Colonic mucosa (tissue), 4 donors: ENCODE results near the gene MMP24OS. TPM values are rescaled to one million over a fixed set of nuclear protein-coding genes. Genes with fewer than 3 reads are reported as not detected.

Experiments
- DNase-seq: peaks from one replicate; pipeline ENCODE4 v3.0.0-alpha.2; 2020
- H3K27ac ChIP-seq: fragments of 200-600 bp; one replicate; pipeline ENCODE4 v1.8.0; 2021
- H3K27me3 ChIP-seq: fragments of 200-600 bp; one replicate; pipeline ENCODE4 v1.8.0; 2021
- H3K36me3 ChIP-seq: fragments of 200-600 bp; one replicate; pipeline ENCODE4 v1.8.0; 2021
- H3K4me1 ChIP-seq: fragments of 200-600 bp; one replicate; pipeline ENCODE4 v1.8.0; 2021; ENCODE audit warnings: mild to moderate bottlenecking
- H3K4me3 ChIP-seq: fragments of 200-600 bp; one replicate; pipeline ENCODE4 v1.8.0; 2021
- H3K9ac ChIP-seq, 2 donors: one replicate each; pipeline ENCODE4 v1.7.0; 2013; ENCODE audit warnings: control low read depth in 2 of 2, low read depth in 2 of 2, low read length in 2 of 2
- H3K9me3 ChIP-seq: fragments of 200-600 bp; one replicate; pipeline ENCODE4 v1.8.0; 2021
- CTCF ChIP-seq: fragments of 200-600 bp; IDR thresholded peaks from one replicate; pipeline ENCODE4 v1.8.0; 2022; ENCODE audit warnings: antibody characterized with exemption, mild to moderate bottlenecking
- intact Hi-C: fragments of 100-400 bp; cut with DNase I; formaldehyde crosslinking; loops from one replicate; pipeline ENCODE4 v1.14.1; 2022
- total RNA-seq, 2 donors: library from RNA; stranded (reverse); fragmentation: NEBNext Ultra II Directional in 1 of 2; extraction: Animal tissue kit (Norgen Biotek cat#: 25700) in 1 of 2; gene quantifications; one replicate each; pipeline ENCODE4 v1.2.1, GENCODE V29; 2021
- donor health status: healthy.
- donor health status: DM: no; HTN: no; CAD: no.
- donor health status: DM: no; HTN: no; CAD: no.

MMP24OS gene
- total RNA-seq, 2 donors from 2014 or later: 83.9 to 123 TPM

GRCh38 chr20:35295058-35295457, 17.1 kb upstream of the MMP24OS start:
- Histone ChIP-seq H3K36me3 (no peaks in the 10 kb centered on the region), H3K4me3 (no peak overlapping the region), H3K9ac (no peak overlapping the region), H3K4me1 (no peaks in the 10 kb centered on the region), H3K9me3 (no peaks in the 10 kb centered on the region), H3K27me3 (no peaks in the 10 kb centered on the region), H3K27ac (no peak overlapping the region)
- intact Hi-C loops: no loop called here
- no peak for TF ChIP-seq CTCF
- no peak for DNase-seq

- H3K4me1 ChIP-seq: no peaks in the 10 kb centered on the region
Observed at GRCh38 chr20:35294293-35294685, 16.4 kb upstream of the MMP24OS start.

GRCh38 chr20:35293303-35294292, 15.7 kb upstream of the MMP24OS start:
- no peak overlapping the region for H3K9ac ChIP-seq
- no peaks in the 10 kb centered on the region for H3K36me3 ChIP-seq
- H3K27me3 ChIP-seq: no peaks in the 10 kb centered on the region
- no peak for DNase-seq
- no peak overlapping the region for H3K4me3 ChIP-seq
- no peaks in the 10 kb centered on the region for H3K4me1 ChIP-seq
- intact Hi-C loops: no loop called here
- TF ChIP-seq CTCF: no peak
- no peak overlapping the region for H3K27ac ChIP-seq
- no peaks in the 10 kb centered on the region for H3K9me3 ChIP-seq

More at GRCh38 chr20:35294293-35294685, 16.4 kb upstream of the MMP24OS start:
- Histone ChIP-seq H3K27ac (no peak overlapping the region), H3K9me3 (no peaks in the 10 kb centered on the region), H3K27me3 (no peaks in the 10 kb centered on the region), H3K36me3 (no peaks in the 10 kb centered on the region), H3K9ac (no peak overlapping the region), H3K4me3 (no peak overlapping the region)
- DNase-seq: no peak
- intact Hi-C loops: no loop called here
- no peak for TF ChIP-seq CTCF

GRCh38 chr20:35292504-35293285, 14.8 kb upstream of the MMP24OS start:
- no peaks in the 10 kb centered on the region for H3K4me1 ChIP-seq
- no peaks in the 10 kb centered on the region for H3K36me3 ChIP-seq
- no peak overlapping the region for H3K9ac ChIP-seq
- no peaks in the 10 kb centered on the region for H3K9me3 ChIP-seq
- H3K27ac ChIP-seq: no peak overlapping the region
- no peak for DNase-seq
- no peak for TF ChIP-seq CTCF
- H3K4me3 ChIP-seq: no peak overlapping the region
- intact Hi-C loops: no loop called here
- H3K27me3 ChIP-seq: no peaks in the 10 kb centered on the region

GRCh38 chr20:35291654-35292503, 14.0 kb upstream of the MMP24OS start, which contains the start of gene FAM83C:
Gene FAM83C (minus strand): TSS chr20:35292425. CDS start chr20:35292304, 121 bp downstream.
- Histone ChIP-seq H3K4me1 (no peaks in the 10 kb centered on the region), H3K36me3 (no peaks in the 10 kb centered on the region), H3K9me3 (no peaks in the 10 kb centered on the region), H3K4me3 (no peak within 1 kb of the TSS), H3K27me3 (no peaks in the 10 kb centered on the region), H3K9ac (no peak within 1 kb of the TSS), H3K27ac (no peak within 1 kb of the TSS)
- intact Hi-C loops: no loop called here
- no peak for DNase-seq
- TF ChIP-seq CTCF: no peak
